Keratinocyte (primary cell): ENCODE data around the gene LY9. TPM values are rescaled to one million over a fixed set of nuclear protein-coding genes. Genes with fewer than 3 reads are reported as not detected.

ENCODE experiments used
- DNase-seq: peaks from one replicate; pipeline ENCODE4 v3.0.0-alpha.2; 2011; ENCODE audit warnings: low read depth, missing footprints, low spot score
- FAIRE-seq: peaks from 2 replicates; lab custom pipeline; 2011; peaks lifted over from hg19 to GRCh38; lab: Jason Lieb, UNC
- H2AFZ ChIP-seq: 2 replicates; pipeline ENCODE4 v1.6.0; 2012; ENCODE audit warnings: low read length, control low read depth, inconsistent platforms; ENCODE audit not compliant: control insufficient read depth
- H3K27ac ChIP-seq: 2 replicates; pipeline ENCODE4 v1.5.1; 2011; ENCODE audit warnings: low read length; ENCODE audit not compliant: control insufficient read depth, insufficient read depth
- H3K27me3 ChIP-seq: 3 replicates; pipeline ENCODE4 v1.6.0; 2011; ENCODE audit warnings: low read length; ENCODE audit not compliant: control insufficient read depth, insufficient read depth; ENCODE audit errors: extremely low read depth
- H3K36me3 ChIP-seq, 2 experiments: 2 replicates in 1 of 2; 3 replicates in 1 of 2; pipeline ENCODE4 v1.5.1; 2011; ENCODE audit warnings: low read length in 2 of 2, mild to moderate bottlenecking in 1 of 2; ENCODE audit not compliant: control insufficient read depth in 2 of 2, insufficient read depth in 2 of 2; ENCODE audit errors: extremely low read depth in 1 of 2
- H3K4me1 ChIP-seq: 3 replicates; pipeline ENCODE4 v1.5.1; 2011; ENCODE audit warnings: low read length; ENCODE audit not compliant: control insufficient read depth, insufficient read depth; ENCODE audit errors: extremely low read depth
- H3K4me2 ChIP-seq: 3 replicates; pipeline ENCODE4 v1.6.0; 2011; ENCODE audit warnings: low read depth, low read length; ENCODE audit not compliant: control insufficient read depth, insufficient read depth; ENCODE audit errors: extremely low read depth
- H3K4me3 ChIP-seq, 3 experiments: fragments of 200-600 bp in 1 of 3; sonication (generic) in 1 of 3; 2 replicates in 2 of 3; 3 replicates in 1 of 3; pipeline ENCODE4 v1.5.1; 2011 to 2016; ENCODE audit warnings: low read length in 3 of 3, mild to moderate bottlenecking in 3 of 3, control low read depth in 2 of 3, inconsistent platforms in 1 of 3, low read depth in 1 of 3, mixed read lengths in 1 of 3, mixed run types in 1 of 3, moderate library complexity in 1 of 3; ENCODE audit not compliant: control insufficient read depth in 2 of 3, insufficient read depth in 2 of 3; ENCODE audit errors: extremely low read depth in 1 of 3
- H3K79me2 ChIP-seq: 2 replicates; pipeline ENCODE4 v1.6.0; 2012; ENCODE audit warnings: low read length; ENCODE audit not compliant: control insufficient read depth, insufficient read depth
- H3K9ac ChIP-seq: 3 replicates; pipeline ENCODE4 v1.6.0; 2011; ENCODE audit warnings: low read length; ENCODE audit not compliant: control insufficient read depth, insufficient read depth; ENCODE audit errors: extremely low read depth
- H3K9me1 ChIP-seq: 3 replicates; pipeline ENCODE4 v1.6.0; 2011; ENCODE audit warnings: low read length; ENCODE audit not compliant: control insufficient read depth, insufficient read depth; ENCODE audit errors: extremely low read depth
- H3K9me3 ChIP-seq: 2 replicates; pipeline ENCODE4 v1.5.1; 2012; ENCODE audit warnings: low read depth, low read length; ENCODE audit not compliant: control insufficient read depth
- H4K20me1 ChIP-seq: 3 replicates; pipeline ENCODE4 v1.6.0; 2011; ENCODE audit warnings: low read length; ENCODE audit not compliant: control insufficient read depth, insufficient read depth; ENCODE audit errors: extremely low read depth
- EZH2 ChIP-seq: IDR thresholded peaks from one replicate; pipeline ENCODE4 v1.6.1; 2012; ENCODE audit warnings: inconsistent platforms, mild to moderate bottlenecking, low read length, moderate library complexity
- dilution Hi-C: fragments of 300-500 bp; cut with MboI; formaldehyde crosslinking; loops from one replicate; pipeline ENCODE4 v1.7.0; 2020; ENCODE audit warnings: low sequenced_read_pairs; ENCODE audit not compliant: extremely low pct_ligation_motif_present
- polyA plus RNA-seq, 5 experiments: library from polyadenylated mRNA; depleted of rRNA in 3 of 5; stranded (reverse) in 3 of 5; stranded (forward) in 1 of 5; unstranded in 1 of 5; fragments of >200 nt; gene quantifications; 1 replicate in 1 of 5; 2 replicates in 3 of 5; 3 replicates in 1 of 5; pipeline versions ENCODE4 v1.2.1 to v1.2.3, GENCODE V29; 2011 to 2012; ENCODE audit warnings: missing spikeins in 2 of 5, low read depth in 1 of 5, low replicate concordance in 1 of 5
- TF ChIP-seq, protein P1 (sequence below), 3 experiments: IDR thresholded peaks in 1 of 3; conservative IDR thresholded peaks in 1 of 3; optimal IDR thresholded peaks in 1 of 3; 2 replicates in 2 of 3; 3 replicates in 1 of 3; pipeline versions ENCODE3 to v1.5.1; 2011; ENCODE audit warnings: low read length in 3 of 3, mild to moderate bottlenecking in 3 of 3, moderate library complexity in 2 of 3, control low read depth in 1 of 3, inconsistent platforms in 1 of 3; ENCODE audit not compliant: insufficient read depth in 2 of 3; ENCODE audit errors: extremely low read depth in 1 of 3

Gene LY9
- polyA plus RNA-seq, 1 donor (not counting 4 experiments of a cell fraction or from before 2014, with no cell fraction given): not detected

DNA sequence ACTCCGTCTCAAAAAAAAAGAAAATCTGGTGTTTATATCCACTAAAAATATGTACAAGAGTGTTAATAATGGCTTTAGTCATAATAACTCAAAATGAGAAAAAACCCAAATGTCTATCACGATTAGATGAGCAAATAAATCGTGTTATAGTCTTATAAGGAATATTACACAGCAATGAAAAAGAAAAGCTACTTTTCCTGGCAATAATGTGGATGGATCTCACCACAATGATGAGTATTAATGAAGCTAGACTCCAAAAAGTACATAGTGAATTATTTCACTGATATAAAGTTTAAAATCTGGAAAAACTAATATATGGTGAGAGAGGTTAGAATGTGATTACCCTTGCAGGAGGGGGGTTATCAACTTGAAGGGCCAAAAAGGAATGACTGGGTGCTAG lies 57.0 kb downstream of the LY9 start:
- Histone ChIP-seq H3K4me1 (peaks cover 2% of the 10 kb centered on the region), H3K36me3 (no peaks in the 10 kb centered on the region), H3K9me3 (no peaks in the 10 kb centered on the region), H3K27ac (no peak overlapping the region), H3K4me3 (no peak overlapping the region), H2AFZ (no peak overlapping the region), H3K79me2 (no peaks in the 10 kb centered on the region), H4K20me1 (no peaks in the 10 kb centered on the region), H3K4me2 (no peak overlapping the region), H3K9me1 (no peaks in the 10 kb centered on the region), H3K9ac (no peak overlapping the region), H3K27me3 (peaks cover 3% of the 10 kb centered on the region)
- TF ChIP-seq, protein P1, sequence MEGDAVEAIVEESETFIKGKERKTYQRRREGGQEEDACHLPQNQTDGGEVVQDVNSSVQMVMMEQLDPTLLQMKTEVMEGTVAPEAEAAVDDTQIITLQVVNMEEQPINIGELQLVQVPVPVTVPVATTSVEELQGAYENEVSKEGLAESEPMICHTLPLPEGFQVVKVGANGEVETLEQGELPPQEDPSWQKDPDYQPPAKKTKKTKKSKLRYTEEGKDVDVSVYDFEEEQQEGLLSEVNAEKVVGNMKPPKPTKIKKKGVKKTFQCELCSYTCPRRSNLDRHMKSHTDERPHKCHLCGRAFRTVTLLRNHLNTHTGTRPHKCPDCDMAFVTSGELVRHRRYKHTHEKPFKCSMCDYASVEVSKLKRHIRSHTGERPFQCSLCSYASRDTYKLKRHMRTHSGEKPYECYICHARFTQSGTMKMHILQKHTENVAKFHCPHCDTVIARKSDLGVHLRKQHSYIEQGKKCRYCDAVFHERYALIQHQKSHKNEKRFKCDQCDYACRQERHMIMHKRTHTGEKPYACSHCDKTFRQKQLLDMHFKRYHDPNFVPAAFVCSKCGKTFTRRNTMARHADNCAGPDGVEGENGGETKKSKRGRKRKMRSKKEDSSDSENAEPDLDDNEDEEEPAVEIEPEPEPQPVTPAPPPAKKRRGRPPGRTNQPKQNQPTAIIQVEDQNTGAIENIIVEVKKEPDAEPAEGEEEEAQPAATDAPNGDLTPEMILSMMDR (optimal IDR thresholded peaks at IDR 0.05 in 1 of 3, IDR thresholded peaks at IDR 0.05 in 1 of 3, conservative IDR thresholded peaks at IDR 0.05 in 1 of 3; ENCODE audit: extremely low read depth in 1 of 3, insufficient read depth in 2 of 3, low read length in 3 of 3): no peak
- TF ChIP-seq EZH2: no peak
- DNase-seq (no peak), FAIRE-seq (no peak)
- dilution Hi-C loops: no loop called here

DNA sequence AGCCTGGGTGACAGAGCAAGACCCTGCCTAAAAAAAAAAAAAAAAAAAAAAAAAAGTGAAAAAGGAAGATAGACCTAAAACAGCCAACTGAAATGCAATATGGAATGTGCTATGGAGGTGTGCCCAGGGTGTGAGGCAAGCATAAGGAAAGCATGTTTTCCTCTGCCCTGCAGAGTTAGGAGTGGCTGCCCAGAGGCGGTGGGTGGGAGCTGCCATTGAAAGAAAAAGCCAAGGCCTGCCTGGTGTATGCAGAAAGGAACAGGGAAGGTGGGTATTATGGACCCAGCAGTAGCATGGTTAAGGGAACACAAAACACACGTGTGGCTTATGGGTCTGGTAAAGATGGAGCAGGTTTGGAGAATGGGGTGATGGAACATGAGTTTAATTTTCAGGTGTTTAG lies 57.8 kb downstream of the LY9 start:
- Histone ChIP-seq H3K9ac (no peak overlapping the region), H3K79me2 (no peaks in the 10 kb centered on the region), H3K36me3 (no peaks in the 10 kb centered on the region), H3K27ac (no peak overlapping the region), H3K27me3 (peaks cover 3% of the 10 kb centered on the region), H4K20me1 (no peaks in the 10 kb centered on the region), H3K4me2 (no peak overlapping the region), H3K4me1 (peaks cover 2% of the 10 kb centered on the region), H3K9me3 (no peaks in the 10 kb centered on the region), H2AFZ (no peak overlapping the region), H3K4me3 (no peak overlapping the region), H3K9me1 (no peaks in the 10 kb centered on the region)
- dilution Hi-C loops: no loop called here
- FAIRE-seq (no peak), DNase-seq (no peak)
- no peak for TF ChIP-seq EZH2
- TF ChIP-seq, protein P1 (optimal IDR thresholded peaks at IDR 0.05 in 1 of 3, IDR thresholded peaks at IDR 0.05 in 1 of 3, conservative IDR thresholded peaks at IDR 0.05 in 1 of 3; ENCODE audit: extremely low read depth in 1 of 3, insufficient read depth in 2 of 3, low read length in 3 of 3): no peak
